IMR-90 (cell line): Measurements from ENCODE around the gene KLHL17. TPM values are rescaled to one million over a fixed set of nuclear protein-coding genes. Genes with fewer than 3 reads are reported as not detected.
A peak's percentile ranks its signal among the peaks of the same experiment; 100 is the strongest.

Experiments
- ATAC-seq: fragments of 200-7000 bp; cut with Tn5 transposase; 2 replicates; pipeline ENCODE4 v1.9.1; 2020; ENCODE audit warnings: low read depth, mild to moderate bottlenecking, moderate library complexity
- BruUV-seq: library from RNA; stranded (reverse); fragments of 400-500 nt; replicated peaks from 2 replicates; lab custom pipeline; 2021; lab: Mats Ljungman, UMichigan
- CTCF ChIA-PET: fragments of 300-600 bp; formaldehyde crosslinking; extraction: SDS; loops from one replicate; lab custom pipeline; 2021; ENCODE audit warnings: antibody characterized with exemption; lab: Yijun Ruan, JAX
- POLR2A ChIA-PET: fragments of 300-600 bp; sonication (Branson Sonifier 250); formaldehyde crosslinking; loops from one replicate; lab custom pipeline; 2022; ENCODE audit warnings: antibody characterized with exemption; ENCODE audit not compliant: unreplicated experiment; lab: Charles Lee
- DNase-seq: peaks from one replicate; pipeline ENCODE4 v3.0.0; 2013
- H2AFZ ChIP-seq: replicated peaks from 2 replicates; pipeline ENCODE3; 2013; ENCODE audit warnings: low read length, mild to moderate bottlenecking; ENCODE audit not compliant: poor library complexity
- H2AK5ac ChIP-seq: 2 replicates; pipeline ENCODE4 v1.6.1; 2013; ENCODE audit warnings: low read depth, low read length, inconsistent platforms
- H2AK9ac ChIP-seq: replicated peaks from 2 replicates; pipeline ENCODE3; 2013; ENCODE audit warnings: mild to moderate bottlenecking, low read depth, low read length, moderate library complexity; ENCODE audit not compliant: poor library complexity
- H2BK120ac ChIP-seq: 2 replicates; pipeline ENCODE4 v1.6.1; 2013; ENCODE audit warnings: low read depth, low read length, inconsistent platforms
- H2BK15ac ChIP-seq: 3 replicates; pipeline ENCODE4 v1.6.1; 2013; ENCODE audit warnings: low read depth, low read length, inconsistent platforms
- H2BK20ac ChIP-seq: 2 replicates; pipeline ENCODE4 v1.6.1; 2013; ENCODE audit warnings: low read depth, mild to moderate bottlenecking, inconsistent platforms, low read length, moderate library complexity
- H2BK5ac ChIP-seq: 2 replicates; pipeline ENCODE4 v1.6.1; 2013; ENCODE audit warnings: mild to moderate bottlenecking, low read depth, low read length, inconsistent platforms; ENCODE audit not compliant: poor library complexity, severe bottlenecking
- H3K14ac ChIP-seq: replicated peaks from 2 replicates; pipeline ENCODE4 v1.6.1; 2013; ENCODE audit warnings: low read depth, low read length, inconsistent platforms
- H3K18ac ChIP-seq: 2 replicates; pipeline ENCODE4 v1.6.1; 2013; ENCODE audit warnings: low read depth, low read length, control low read depth
- H3K23ac ChIP-seq: 2 replicates; pipeline ENCODE4 v1.6.1; 2013; ENCODE audit warnings: low read depth, low read length, inconsistent platforms
- H3K27ac ChIP-seq: 2 replicates; pipeline ENCODE4 v1.5.1; 2013; ENCODE audit warnings: mild to moderate bottlenecking, control low read depth, low read length; ENCODE audit not compliant: insufficient read depth
- H3K27me3 ChIP-seq: 2 replicates; pipeline ENCODE4 v1.6.1; 2013; ENCODE audit warnings: low read length; ENCODE audit not compliant: control insufficient read depth, insufficient read depth
- H3K36me3 ChIP-seq: 2 replicates; pipeline ENCODE4 v1.6.1; 2013; ENCODE audit warnings: low read length, mixed read lengths; ENCODE audit not compliant: control insufficient read depth, insufficient read depth
- H3K4ac ChIP-seq: 2 replicates; pipeline ENCODE4 v1.6.1; 2013; ENCODE audit warnings: low read depth, low read length, inconsistent platforms
- H3K4me1 ChIP-seq: 2 replicates; pipeline ENCODE4 v1.6.1; 2013; ENCODE audit warnings: low read length, mixed read lengths; ENCODE audit not compliant: control insufficient read depth, insufficient read depth
- H3K4me2 ChIP-seq: 2 replicates; pipeline ENCODE4 v1.6.1; 2013; ENCODE audit warnings: low read depth, mild to moderate bottlenecking, control low read depth, low read length, moderate library complexity
- H3K4me3 ChIP-seq: 2 replicates; pipeline ENCODE4 v1.5.1; 2013; ENCODE audit warnings: low read depth, mild to moderate bottlenecking, control low read depth, low read length, moderate library complexity; ENCODE audit not compliant: insufficient read depth
- H3K56ac ChIP-seq: 2 replicates; pipeline ENCODE4 v1.6.1; 2013; ENCODE audit warnings: low read length, inconsistent platforms; ENCODE audit not compliant: insufficient read depth; ENCODE audit errors: extremely low read depth
- H3K79me1 ChIP-seq, 2 experiments: 2 replicates each; pipeline ENCODE4 v1.6.1; 2013; ENCODE audit warnings: low read length in 2 of 2, inconsistent platforms in 1 of 2, low read depth in 1 of 2
- H3K9ac ChIP-seq: 2 replicates; pipeline ENCODE4 v1.6.1; 2013; ENCODE audit warnings: low read depth, low read length, control low read depth
- H3K9me1 ChIP-seq: 2 replicates; pipeline ENCODE4 v1.6.1; 2013; ENCODE audit warnings: low read length, inconsistent platforms; ENCODE audit not compliant: insufficient read depth
- H3K9me3 ChIP-seq: 2 replicates; pipeline ENCODE4 v1.6.1; 2013; ENCODE audit warnings: low read length; ENCODE audit not compliant: control insufficient read depth, insufficient read depth
- H4K20me1 ChIP-seq: 2 replicates; pipeline ENCODE4 v1.6.1; 2013; ENCODE audit warnings: low read length, inconsistent platforms; ENCODE audit not compliant: insufficient read depth
- H4K5ac ChIP-seq: 2 replicates; pipeline ENCODE4 v1.6.1; 2013; ENCODE audit warnings: mild to moderate bottlenecking, low read depth, low read length, control low read depth
- H4K8ac ChIP-seq, 2 experiments: 2 replicates each; pipeline ENCODE4 v1.6.1; 2013; ENCODE audit warnings: low read depth in 2 of 2, low read length in 2 of 2, control low read depth in 1 of 2, inconsistent platforms in 1 of 2
- H4K91ac ChIP-seq: 2 replicates; pipeline ENCODE4 v1.6.1; 2013; ENCODE audit warnings: low read depth, low read length, inconsistent platforms; ENCODE audit not compliant: insufficient read depth
- BHLHE40 ChIP-seq: fragments of 150-350 bp; IDR thresholded peaks from 2 replicates; pipeline ENCODE4 v1.6.1; 2016; ENCODE audit warnings: mild to moderate bottlenecking, low read depth, low read length
- CHD1 ChIP-seq: IDR thresholded peaks from 2 replicates; pipeline ENCODE4 v1.6.1; 2012; ENCODE audit warnings: low read depth, low read length, improper control_type of control experiment
- CTCF ChIP-seq: conservative IDR thresholded peaks from 2 replicates; pipeline ENCODE4 v1.5.1; 2012; ENCODE audit warnings: mild to moderate bottlenecking, low read depth, low read length, improper control_type of control experiment
- ELK1 ChIP-seq: fragments of 150-350 bp; IDR thresholded peaks from 2 replicates; pipeline ENCODE4 v1.6.1; 2016; ENCODE audit warnings: low read depth, mild to moderate bottlenecking, low read length, moderate library complexity, borderline replicate concordance
- MAZ ChIP-seq: IDR thresholded peaks from 2 replicates; pipeline ENCODE4 v1.6.1; 2012; ENCODE audit warnings: low read depth, mild to moderate bottlenecking, low read length, improper control_type of control experiment, moderate library complexity, borderline replicate concordance
- MXI1 ChIP-seq: IDR thresholded peaks from 2 replicates; pipeline ENCODE4 v1.6.1; 2012; ENCODE audit warnings: low read depth, mild to moderate bottlenecking, low read length, moderate library complexity, borderline replicate concordance
- RAD21 ChIP-seq: IDR thresholded peaks from 2 replicates; pipeline ENCODE4 v1.6.1; 2012; ENCODE audit warnings: low read length, improper control_type of control experiment
- RCOR1 ChIP-seq: IDR thresholded peaks from 2 replicates; pipeline ENCODE4 v1.6.1; 2012; ENCODE audit warnings: mild to moderate bottlenecking, low read length, improper control_type of control experiment; ENCODE audit not compliant: insufficient replicate concordance
- RFX5 ChIP-seq: IDR thresholded peaks from 2 replicates; pipeline ENCODE4 v1.8.0; 2012; ENCODE audit warnings: low read depth, mild to moderate bottlenecking, low read length, moderate library complexity
- WGBS, 2 experiments: methylation state at CpG; one replicate each; pipeline versions ENCODE4 v1.1.5 to v1.1.7; 2013; ENCODE audit warnings: missing lambda C conversion rate in 2 of 2; ENCODE audit not compliant: insufficient read length in 1 of 2; ENCODE audit errors: extremely low coverage in 2 of 2; 5-methylcytosine and 5-hydroxymethylcytosine counted together
- dilution Hi-C: fragments of 300-500 bp; cut with HindIII; formaldehyde crosslinking; loops from one replicate; pipeline ENCODE4 v1.14.3; 2018; ENCODE audit warnings: low sequenced_read_pairs; ENCODE audit not compliant: unreplicated experiment
- in situ Hi-C: fragments of 300-500 bp; cut with MboI; formaldehyde crosslinking; loops from 3 replicates; pipeline ENCODE4 v1.14.3; 2019; ENCODE audit warnings: low sequenced_read_pairs, inconsistent platforms, mixed read lengths
- intact Hi-C: fragments of 100-400 bp; cut with micrococcal nuclease; formaldehyde crosslinking; loops from 2 replicates; pipeline ENCODE4 v1.10.0; 2022
- polyA plus RNA-seq, 3 experiments: library from polyadenylated mRNA; depleted of rRNA; stranded (reverse); fragments of >200 nt; gene quantifications; 2 replicates each; pipeline ENCODE4 v1.2.3, GENCODE V29; 2012; ENCODE audit warnings: low replicate concordance in 1 of 3
- total RNA-seq: library from RNA; depleted of rRNA; stranded (reverse); fragments of >200 nt; gene quantifications from 2 replicates; pipeline ENCODE4 v1.2.3, GENCODE V29; 2012
- TF ChIP-seq, protein P1 (sequence below): fragments of 150-350 bp; IDR thresholded peaks from 2 replicates; pipeline ENCODE4 v1.6.1; 2017; ENCODE audit warnings: mild to moderate bottlenecking, antibody characterized with exemption, low read length, low read depth

The KLHL17 gene
- total and polyA plus RNA-seq, 2 of the 4 experiments (the other 2 are of a cell fraction): 3.4 to 41.0 TPM

DNA sequence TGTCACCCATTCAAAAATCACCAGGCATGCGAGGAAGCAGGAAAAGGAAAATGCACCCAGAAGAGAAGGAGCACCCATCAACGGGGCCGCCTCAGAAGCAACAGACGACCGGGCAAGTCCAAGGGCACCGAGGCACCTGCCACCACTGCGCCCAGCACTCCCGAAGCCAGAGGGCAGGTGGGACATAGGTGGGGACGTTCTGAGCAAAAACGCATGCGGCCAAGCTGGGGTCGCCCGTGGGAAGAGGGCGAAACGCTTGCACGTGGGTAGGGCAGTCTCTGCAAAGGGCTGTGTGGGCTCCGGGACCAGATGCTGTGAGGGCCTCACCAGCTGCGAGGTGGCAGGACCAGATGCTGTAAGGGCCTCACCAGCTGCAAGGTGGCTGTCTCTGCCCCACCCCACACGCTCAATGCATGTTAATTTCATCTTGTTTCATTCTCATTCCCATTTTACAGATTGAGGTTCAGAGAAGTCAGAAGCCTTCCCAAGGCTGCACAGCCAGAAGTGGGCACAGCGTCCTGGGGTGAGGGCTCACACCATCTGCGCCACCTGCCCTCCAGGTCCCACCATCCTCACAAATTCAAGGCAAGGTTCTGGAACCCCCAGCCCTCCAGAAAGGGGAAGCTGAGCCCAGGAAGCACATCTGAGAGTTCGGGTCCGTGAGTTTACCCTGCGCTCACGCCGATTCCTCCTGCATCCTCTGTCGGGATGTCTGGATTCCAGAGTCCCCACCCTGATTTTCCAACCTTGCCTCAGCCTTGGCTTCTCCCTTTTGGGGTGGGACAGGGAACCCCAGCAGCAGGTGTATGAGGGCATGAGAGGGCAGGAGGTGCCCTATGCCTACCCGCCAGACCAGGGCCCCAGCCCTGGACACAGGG lies 44.9 kb upstream of the KLHL17 start:
- no peak overlapping the region for H2BK20ac ChIP-seq
- no peaks in the 10 kb centered on the region for H3K9me1 ChIP-seq
- no peak overlapping the region for H3K23ac ChIP-seq
- H3K9ac ChIP-seq: no peak overlapping the region
- ATAC-seq (no peak), DNase-seq (no peak)
- 88% methylated on average over 12 of the region's 28 CpGs; no CpG with 5 or more reads in 1 of the 2 experiments for WGBS, 2 experiments
- H3K27ac ChIP-seq: no peak overlapping the region
- no peak overlapping the region for H4K91ac ChIP-seq
- no peak overlapping the region for H3K56ac ChIP-seq
- H3K9me3 ChIP-seq: no peaks in the 10 kb centered on the region
- no peak overlapping the region for H2AK5ac ChIP-seq
- in situ Hi-C loops: no loop called here
- H3K36me3 ChIP-seq: no peaks in the 10 kb centered on the region
- no peaks in the 10 kb centered on the region; the same call in 1 of the 2 replicates for H4K20me1 ChIP-seq
- H2AK9ac ChIP-seq: peak overlapping the region; percentile 72
- H2BK120ac ChIP-seq: no peak overlapping the region
- peak overlapping the region; percentile 33 for H2AFZ ChIP-seq
- H4K8ac ChIP-seq: no peak overlapping the region
- no peak overlapping the region for H4K5ac ChIP-seq
- H3K79me1 ChIP-seq: 0 out of 4 replicates have a peak, but pooled peaks cover 0 to under 1% of the 10 kb centered on the region in 2 experiments
- H3K14ac ChIP-seq: no peak overlapping the region
- ChIA-PET POLR2A (no interaction called here), CTCF (interaction anchor here (0.9 kb wide), 1 partner anchor 11 kb away, joined by 4 read pairs; no protein-coding TSS in a partner anchor)
- dilution Hi-C loops: no loop called here
- no peak overlapping the region for H3K4me2 ChIP-seq
- TF ChIP-seq RFX5: no peak
- no peak for TF ChIP-seq ELK1
- TF ChIP-seq, protein P1, sequence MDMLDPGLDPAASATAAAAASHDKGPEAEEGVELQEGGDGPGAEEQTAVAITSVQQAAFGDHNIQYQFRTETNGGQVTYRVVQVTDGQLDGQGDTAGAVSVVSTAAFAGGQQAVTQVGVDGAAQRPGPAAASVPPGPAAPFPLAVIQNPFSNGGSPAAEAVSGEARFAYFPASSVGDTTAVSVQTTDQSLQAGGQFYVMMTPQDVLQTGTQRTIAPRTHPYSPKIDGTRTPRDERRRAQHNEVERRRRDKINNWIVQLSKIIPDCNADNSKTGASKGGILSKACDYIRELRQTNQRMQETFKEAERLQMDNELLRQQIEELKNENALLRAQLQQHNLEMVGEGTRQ: no peak
- no peak for TF ChIP-seq CTCF
- TF ChIP-seq MAZ: no peak
- TF ChIP-seq CHD1: no peak
- TF ChIP-seq BHLHE40: no peak
- TF ChIP-seq RCOR1: no peak
- no peak for TF ChIP-seq RAD21
- no peak for TF ChIP-seq MXI1
- intact Hi-C loops: no loop called here
- no TSS peak for BruUV-seq
- H3K18ac ChIP-seq: no peak overlapping the region
- no peak overlapping the region for H3K4me3 ChIP-seq
- H3K27me3 ChIP-seq: no peaks in the 10 kb centered on the region; the same call in 1 of the 2 replicates
- no peak overlapping the region for H2BK5ac ChIP-seq
- H3K4ac ChIP-seq: no peak overlapping the region; the same call in 1 of the 2 replicates
- H3K4me1 ChIP-seq: peaks cover 19% of the 10 kb centered on the region
- H2BK15ac ChIP-seq: no peak overlapping the region
